ENCODE measurements around the gene TTPAL. TPM values are rescaled to one million over a fixed set of nuclear protein-coding genes. Genes with fewer than 3 reads are reported as not detected.

TTPAL gene
- total RNA-seq, 1 donor from 2014 or later, result 7.5 TPM

GRCh38 chr20:44439318-44439717 is 36.4 kb upstream of the TTPAL start:
- DNase-seq (ENCODE audit: extremely low read depth, low read depth, low spot score), result no peak

GRCh38 chr20:44442298-44443070 is 33.2 kb upstream of the TTPAL start:
- no peak for DNase-seq (ENCODE audit: extremely low read depth, low read depth, low spot score)

DNA sequence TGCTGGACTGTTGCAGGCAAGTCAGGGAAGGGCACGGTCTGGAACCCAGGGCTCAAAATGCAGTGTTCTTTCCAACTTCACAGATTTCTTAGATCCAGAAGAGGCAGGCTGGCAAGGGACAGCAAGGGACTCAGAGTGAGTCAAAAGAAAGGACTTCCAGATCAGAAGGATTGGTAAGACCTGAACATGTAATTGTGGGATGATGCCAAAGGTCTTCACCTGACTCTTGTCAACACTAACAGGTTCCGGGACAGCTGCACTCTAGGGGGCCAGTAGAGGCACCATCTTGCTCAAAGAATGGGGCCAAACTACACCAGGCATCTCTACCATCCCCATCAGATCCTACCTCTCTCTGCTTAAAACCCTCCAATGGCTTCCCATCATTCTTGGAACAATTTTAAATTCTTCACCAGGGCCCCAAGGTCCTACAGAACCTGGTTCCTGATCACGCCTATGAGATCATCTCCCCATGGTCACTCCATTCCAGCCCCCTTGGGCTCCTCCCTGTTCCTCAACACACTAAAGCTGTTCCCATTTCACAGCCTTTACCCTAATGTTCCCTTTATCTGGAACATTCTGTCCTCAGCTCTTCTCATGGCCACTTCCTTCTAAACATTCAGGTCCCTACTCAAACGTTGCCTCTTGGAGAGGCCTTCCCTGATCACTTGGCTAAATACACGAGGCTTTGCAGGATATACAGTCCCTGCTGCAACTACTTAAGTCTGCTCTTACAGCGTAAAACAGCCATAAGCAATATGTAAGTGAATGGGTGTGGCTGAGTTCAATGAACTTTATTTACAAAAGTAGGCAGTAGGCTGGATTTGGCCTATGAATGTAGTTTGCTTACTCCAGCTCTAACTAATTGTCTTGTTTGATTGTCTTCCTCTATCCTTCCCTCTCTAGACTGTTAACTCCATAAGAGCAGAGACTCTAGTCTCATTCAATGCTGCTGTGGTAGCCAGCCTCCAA is 29.6 kb upstream of the TTPAL start:
- no peak for DNase-seq (ENCODE audit: extremely low read depth, low read depth, low spot score)

DNA sequence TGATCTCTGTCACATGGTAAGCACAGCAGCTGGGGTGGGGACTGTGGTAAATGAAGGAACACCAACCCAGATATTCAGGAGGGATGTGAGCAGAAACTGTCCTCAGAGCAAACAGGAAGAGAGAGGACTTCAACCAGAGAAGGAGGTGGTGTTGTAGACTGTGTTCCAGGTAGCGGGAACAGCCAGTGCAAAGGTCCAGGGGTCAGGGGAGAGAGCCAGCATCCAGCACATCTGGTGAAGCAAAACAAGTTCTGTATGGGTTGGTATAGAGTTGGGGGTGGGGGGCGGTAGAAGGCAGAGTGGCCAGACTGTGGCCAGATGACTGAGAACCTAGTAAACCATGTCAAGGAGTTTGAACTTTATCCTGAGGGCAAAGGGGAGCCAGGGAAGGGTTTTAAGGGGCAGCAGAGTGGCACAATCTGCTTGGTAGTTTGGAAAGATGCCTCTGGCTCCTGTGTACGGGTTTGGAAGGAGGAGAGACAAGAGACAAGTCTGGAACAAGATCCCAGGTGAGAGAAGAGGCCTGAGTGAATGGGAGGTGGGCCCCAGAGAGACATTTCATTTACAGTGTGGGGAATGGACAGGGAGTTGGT is 27.8 kb upstream of the TTPAL start:
- no peak for DNase-seq (ENCODE audit: extremely low read depth, low read depth, low spot score)

GRCh38 chr20:44448753-44449546 is 26.7 kb upstream of the TTPAL start:
- no peak for DNase-seq (ENCODE audit: extremely low read depth, low read depth, low spot score)

GRCh38 chr20:44449864-44450263 is 25.8 kb upstream of the TTPAL start:
- no peak for DNase-seq (ENCODE audit: extremely low read depth, low read depth, low spot score)

DNA sequence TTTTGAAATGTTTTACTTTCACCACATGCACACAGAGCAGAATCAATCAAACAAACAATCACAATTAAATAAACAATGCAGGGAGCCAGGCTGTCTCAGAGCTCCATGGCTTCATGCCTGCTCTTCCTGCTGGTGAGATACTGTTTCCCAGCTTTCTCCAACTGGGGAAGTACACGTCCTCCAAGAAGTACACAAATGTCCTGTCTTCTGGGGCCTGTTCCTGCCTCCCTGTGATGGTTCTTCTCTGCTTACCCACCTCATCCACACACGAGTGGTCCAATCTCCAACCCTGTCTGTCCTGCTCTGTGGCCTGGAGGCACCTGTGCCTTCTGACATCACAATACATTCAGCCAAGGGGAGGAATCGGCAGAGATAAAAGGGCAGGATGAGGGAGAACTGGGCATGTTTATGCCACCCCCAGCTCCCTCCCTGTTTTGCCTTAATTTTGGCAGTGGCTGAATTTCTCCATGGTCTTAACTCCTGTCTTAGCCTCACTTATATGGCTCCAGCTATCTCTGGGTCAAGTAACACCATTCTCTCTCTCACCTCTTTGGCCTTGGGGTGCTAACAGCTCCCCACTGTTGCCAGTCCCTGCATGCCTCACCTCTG is 25.3 kb upstream of the TTPAL start:
- DNase-seq (ENCODE audit: extremely low read depth, low read depth, low spot score), result no peak

- no peak for DNase-seq (ENCODE audit: extremely low read depth, low read depth, low spot score)
Measured at GRCh38 chr20:44450903-44451450, 24.7 kb upstream of the TTPAL start.

GRCh38 chr20:44454306-44454963 is 21.2 kb upstream of the TTPAL start:
- DNase-seq (ENCODE audit: extremely low read depth, low read depth, low spot score), result no peak

DNA sequence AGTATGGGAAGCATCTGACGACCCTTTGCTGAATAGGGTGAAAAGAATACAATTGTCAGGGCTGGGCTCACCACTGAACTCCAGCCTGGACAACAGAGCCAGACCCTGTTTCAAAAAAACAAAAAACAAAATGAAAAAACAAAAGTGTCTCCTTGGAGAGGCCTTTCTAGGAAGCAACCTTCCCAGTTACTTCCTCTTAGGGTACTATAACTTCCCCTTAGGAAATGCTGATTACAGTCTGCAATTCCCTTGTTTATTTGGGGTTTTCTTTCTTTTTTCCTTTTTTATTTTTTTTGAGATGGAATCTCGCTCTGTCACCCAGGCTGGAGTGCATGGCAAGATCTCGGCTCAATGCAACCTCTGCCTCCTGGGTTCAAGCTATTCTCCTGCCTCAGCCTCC is 20.5 kb upstream of the TTPAL start:
- DNase-seq (ENCODE audit: extremely low read depth, low read depth, low spot score), result no peak

GRCh38 chr20:44456611-44457010 is 19.1 kb upstream of the TTPAL start:
- no peak for DNase-seq (ENCODE audit: extremely low read depth, low read depth, low spot score)

GRCh38 chr20:44457016-44457415 is 18.7 kb upstream of the TTPAL start:
- no peak for DNase-seq (ENCODE audit: extremely low read depth, low read depth, low spot score)

DNA sequence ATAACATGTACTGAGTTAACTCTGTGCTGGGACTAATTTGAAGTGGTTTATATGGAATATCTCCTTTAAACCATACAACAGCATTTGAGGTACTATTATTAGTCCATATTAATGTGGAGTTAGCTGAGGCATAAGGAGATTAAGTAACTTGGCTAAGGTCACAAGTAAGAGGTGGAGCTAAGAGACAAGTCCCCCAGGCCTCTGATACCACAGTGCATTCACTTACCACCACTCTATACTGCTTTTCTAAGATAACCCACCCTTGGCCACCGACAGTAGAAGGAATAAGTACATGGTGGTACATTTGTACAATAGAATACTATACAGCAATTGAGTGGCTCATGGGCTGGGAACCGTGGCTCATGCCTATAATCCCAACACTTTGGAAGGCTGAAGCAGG is 16.4 kb upstream of the TTPAL start:
- no peak for DNase-seq (ENCODE audit: extremely low read depth, low read depth, low spot score)

GRCh38 chr20:44460795-44461141 is 14.9 kb upstream of the TTPAL start:
- DNase-seq (ENCODE audit: extremely low read depth, low read depth, low spot score), result no peak

DNA sequence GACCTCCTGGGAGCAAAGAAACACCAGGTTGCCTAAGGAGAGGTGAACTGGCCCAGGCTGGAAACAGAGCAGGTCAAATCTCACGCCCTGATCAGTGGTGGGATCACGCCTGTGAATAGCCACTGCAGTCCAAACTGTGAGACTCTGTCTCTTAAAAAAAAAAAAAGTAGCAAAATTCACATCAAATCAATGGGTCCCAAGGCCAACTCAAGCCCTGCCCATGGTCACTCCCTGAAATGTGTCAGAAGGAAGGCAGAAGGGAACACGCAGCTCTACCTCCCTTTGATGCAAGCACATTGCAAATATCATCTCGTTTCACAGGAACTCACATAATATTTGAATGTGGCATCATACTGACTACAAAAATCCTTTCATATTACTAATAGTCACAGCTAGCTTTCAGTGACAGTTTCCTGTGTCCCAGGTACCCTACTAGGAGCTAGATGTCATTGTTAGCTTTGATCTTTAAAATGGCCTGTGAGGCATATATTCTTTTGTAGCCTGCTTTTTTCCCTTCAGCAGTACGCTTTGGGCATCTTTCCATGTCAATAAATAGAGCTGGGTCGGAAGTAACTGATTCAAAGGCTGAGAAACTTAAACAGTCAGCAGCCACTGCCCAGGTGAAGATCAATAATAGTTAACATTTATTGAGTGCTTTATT is 14.4 kb upstream of the TTPAL start:
- DNase-seq (ENCODE audit: extremely low read depth, low read depth, low spot score), result no peak

GRCh38 chr20:44461803-44462174 is 13.9 kb upstream of the TTPAL start:
- DNase-seq (ENCODE audit: extremely low read depth, low read depth, low spot score), result no peak

DNA sequence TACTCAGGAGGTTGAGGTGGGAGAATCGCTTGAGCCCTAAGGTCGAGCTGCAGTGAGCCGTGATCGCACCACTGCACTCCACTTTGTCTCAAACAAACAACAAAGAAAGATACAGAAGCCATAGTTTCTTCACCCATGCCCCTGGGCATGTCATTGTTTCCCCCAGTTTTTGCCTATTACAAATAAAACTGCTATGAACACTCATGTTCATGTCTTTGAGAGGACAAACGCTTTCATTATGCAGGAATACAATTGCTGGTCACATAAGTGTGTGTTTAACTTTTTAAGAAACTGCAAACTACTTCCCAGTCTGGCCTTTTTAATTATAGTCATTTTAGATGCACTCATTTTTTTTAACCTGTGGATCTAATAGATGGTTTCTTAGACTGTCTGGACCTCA is 12.2 kb upstream of the TTPAL start:
- DNase-seq (ENCODE audit: extremely low read depth, low read depth, low spot score), result no peak

DNA sequence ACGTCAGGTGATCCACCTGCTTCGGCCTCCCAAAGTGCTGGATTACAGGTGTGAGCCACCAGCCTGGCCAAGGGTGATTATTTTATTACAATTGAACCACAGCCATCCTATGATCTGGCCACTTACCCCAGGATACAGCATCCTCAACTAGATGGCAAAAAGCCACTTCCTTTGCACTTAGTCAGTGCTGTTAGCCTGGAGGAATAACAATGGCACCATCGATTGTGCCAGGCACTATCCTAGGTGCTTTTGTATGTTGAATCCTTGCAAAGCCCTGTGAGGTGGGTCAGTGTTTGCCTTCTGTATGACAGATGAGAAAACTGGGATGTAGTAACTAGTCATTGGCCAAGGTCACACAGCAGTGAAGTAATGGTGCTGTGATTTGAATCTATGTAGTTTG is 11.2 kb upstream of the TTPAL start:
- DNase-seq (ENCODE audit: extremely low read depth, low read depth, low spot score), result no peak

GRCh38 chr20:44465001-44465560 is 10.6 kb upstream of the TTPAL start:
- no peak for DNase-seq (ENCODE audit: extremely low read depth, low read depth, low spot score)
